SIG-M5 treated with dmso at 0.1 percent for 504 hours (cell line): ENCODE data around the gene LRRC45.

Experiments used
- DNase-seq: peaks from one replicate; lab custom pipeline; 2025; ENCODE audit not compliant: unreplicated experiment; lab: John Stamatoyannopoulos, UW

Gene LRRC45

DNA sequence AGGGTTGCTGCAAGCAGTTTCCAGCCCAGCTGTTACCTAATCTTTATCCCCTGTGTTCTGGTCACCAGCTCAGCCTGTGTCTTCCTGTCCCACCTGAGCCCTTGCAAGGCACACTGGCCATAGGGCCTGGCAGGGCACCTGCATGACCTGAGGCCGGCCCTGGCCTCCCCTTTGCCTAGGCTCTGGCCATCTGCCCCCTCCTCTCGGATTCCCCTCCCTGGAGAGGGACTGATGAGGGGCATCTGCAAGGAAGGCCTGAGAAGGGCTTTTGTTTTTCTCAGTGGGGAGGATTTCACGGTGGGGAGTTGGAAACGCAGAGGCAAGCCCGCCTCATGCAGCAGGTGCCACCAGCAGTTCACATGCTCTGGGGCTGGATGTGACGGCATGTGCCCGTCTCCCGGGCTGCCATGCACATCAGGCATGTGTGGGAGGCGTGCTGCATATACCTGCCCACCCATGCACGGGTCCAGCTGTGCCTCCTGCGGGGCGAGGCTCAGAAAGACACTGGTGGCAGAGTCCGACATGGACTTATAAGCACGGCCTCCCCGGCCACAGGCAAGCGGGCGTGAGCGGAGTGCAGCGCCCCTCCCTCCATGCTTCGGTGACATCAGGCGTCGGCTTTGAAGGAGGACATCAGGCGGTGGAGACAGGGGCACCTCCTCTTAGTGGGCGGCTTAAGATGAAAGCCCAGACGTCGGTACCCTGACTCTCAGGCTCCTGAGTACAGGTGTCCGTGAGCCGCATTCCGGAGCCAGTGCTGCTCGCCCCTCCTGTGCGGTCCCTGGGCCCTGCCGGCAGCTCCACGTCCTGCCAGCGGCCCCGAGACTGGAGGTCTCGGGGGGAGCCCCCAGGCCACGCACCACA lies 29.1 kb upstream of the LRRC45 start:
- DNase-seq = no peak

DNA sequence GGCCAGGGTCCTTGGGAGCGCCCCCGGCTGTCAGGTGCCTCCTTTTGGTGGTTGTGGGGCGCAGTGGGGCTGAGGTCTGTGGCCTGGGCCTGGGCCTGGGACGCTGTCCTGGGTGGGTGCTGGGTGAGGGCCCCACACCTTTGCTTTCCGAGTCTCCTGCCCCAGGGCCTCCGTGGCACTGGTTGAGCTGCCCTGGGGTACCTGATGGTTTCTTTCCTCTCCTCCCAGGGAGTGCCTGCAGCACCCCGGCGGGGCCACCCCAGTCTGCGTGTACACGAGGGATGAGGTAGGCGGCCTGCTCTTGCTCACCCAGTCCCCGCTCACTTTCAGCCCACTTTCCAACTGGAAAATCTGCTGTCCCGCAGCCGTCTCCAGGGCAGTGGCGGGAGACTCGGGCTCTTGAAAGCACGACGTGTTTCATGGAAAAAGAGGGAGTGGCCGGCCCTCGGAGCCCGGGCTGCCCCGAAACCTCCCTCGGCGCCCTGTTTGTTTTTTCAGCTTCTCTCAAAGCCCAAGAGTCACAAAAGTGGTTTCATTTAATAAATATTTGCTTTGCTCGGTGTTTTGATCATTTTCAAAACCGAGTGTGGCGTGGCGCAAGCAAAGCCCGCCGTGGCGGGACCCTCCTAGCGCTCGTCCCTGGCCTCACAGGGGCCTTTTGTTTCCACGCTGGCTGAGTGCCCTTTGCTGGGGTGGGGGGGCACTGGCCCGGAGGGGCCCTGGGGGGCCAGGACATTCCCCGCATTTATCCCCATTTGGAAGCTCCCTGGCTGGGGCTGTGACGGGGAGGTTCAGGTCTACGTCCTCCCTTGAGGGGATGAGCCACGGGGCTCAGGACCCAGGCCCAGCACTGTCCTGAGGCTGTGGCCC lies 28.3 kb upstream of the LRRC45 start:
- no peak for DNase-seq

DNA sequence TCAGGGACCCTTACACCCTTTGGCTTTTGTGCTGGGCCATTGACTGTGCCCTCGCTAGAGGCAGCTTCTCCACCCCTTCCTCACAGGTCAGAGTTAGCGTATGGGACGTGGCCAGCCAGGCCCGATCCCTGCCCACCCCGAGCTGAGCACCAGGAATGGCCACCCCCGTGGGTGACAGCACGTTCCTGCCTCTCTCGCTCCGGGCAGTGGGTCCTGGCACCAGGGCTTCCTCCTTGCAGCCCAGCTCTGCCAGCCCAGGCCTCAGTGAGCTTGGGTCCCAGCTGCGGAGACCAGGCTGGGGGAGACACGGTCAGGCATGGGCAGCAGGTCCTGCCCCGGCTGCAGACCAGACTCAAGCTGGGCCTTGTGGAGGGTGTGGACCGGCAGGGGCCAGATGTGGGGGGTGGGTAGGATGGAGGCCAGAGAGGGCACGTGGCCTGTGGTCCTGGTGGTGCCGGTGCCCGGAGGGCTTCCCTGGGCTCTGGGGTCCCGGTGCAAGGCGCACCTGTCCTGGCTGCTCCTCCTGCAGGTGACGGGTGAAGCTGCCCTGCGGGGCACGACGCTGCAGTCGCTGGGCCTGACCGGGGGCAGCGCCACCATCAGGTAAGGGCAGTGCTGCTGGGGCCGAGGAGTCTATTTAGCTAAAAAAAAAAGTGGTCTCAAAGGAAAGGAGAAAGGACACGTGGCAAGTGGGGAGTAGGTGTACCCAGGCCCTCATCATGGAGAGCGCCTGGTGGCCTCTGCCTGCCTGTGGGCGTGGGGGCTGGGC lies 27.5 kb upstream of the LRRC45 start:
- no peak for DNase-seq

DNA sequence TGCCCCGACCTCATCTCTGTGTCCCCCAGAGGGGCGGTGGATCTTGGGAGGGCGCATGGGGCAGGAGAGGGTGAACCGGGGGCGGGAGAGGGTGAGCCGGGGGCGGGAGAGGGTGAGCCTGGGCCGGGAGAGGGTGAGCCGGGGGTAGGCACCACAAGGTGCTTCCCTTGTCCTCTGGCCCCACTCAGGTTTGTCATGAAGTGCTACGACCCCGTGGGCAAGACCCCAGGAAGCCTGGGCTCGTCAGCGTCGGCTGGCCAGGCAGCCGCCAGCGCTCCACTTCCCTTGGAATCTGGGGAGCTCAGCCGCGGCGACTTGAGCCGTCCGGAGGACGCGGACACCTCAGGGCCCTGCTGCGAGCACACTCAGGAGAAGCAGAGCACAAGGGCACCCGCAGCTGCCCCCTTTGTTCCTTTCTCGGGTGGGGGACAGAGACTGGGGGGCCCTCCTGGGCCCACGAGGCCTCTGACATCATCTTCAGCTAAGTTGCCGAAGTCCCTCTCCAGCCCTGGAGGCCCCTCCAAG lies 26.8 kb upstream of the LRRC45 start:
- DNase-seq = no peak

DNA sequence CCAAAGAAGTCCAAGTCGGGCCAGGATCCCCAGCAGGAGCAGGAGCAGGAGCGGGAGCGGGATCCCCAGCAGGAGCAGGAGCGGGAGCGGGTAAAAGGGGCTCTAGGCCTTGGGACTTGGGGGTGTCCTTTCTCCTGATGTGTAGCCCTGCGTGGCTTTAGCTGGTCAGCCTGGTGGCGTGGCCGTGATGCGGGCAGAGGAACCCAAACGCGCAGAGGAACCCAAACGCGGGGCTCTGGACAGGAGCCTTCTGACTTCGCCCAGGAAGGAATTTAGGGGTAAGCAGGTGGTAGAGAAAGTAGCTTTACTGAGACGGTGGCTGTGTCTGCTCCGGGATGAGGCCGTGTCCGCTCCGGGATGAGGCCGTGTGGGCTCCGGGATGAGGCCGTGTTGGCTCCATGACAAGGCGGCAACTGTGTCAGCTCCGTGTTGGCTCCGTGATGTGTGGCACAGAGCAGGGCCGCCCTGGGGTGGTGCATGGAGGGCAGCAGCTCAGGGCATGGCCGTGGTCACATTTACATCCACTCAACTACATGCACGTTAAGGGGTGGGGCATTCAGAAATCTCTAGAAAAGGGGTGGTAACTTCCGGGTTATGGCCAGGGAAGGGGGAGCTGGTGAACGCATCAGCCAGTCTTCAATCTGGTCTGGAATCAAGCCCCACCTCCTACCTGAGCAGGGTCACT lies 26.2 kb upstream of the LRRC45 start:
- no peak for DNase-seq

DNA sequence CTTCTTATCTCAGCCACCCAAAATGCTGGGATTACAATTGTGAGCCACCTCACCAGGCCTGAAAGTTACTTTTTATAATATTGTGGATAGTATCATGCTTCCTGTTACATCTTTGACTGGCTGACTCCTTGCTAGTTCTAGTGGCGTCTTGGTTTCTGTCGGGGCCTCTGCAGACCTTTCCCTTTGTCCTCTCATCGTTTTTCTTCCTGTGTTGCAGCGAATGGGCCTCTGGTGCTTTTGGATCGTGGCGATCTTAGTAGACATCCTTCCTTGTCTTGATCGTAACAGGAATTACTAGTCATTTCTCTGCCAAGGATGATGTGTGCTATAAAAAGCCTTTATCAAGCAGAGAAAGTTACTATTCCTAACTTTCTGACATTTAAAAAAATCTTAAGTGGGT lies 24.9 kb upstream of the LRRC45 start:
- DNase-seq = no peak

DNA sequence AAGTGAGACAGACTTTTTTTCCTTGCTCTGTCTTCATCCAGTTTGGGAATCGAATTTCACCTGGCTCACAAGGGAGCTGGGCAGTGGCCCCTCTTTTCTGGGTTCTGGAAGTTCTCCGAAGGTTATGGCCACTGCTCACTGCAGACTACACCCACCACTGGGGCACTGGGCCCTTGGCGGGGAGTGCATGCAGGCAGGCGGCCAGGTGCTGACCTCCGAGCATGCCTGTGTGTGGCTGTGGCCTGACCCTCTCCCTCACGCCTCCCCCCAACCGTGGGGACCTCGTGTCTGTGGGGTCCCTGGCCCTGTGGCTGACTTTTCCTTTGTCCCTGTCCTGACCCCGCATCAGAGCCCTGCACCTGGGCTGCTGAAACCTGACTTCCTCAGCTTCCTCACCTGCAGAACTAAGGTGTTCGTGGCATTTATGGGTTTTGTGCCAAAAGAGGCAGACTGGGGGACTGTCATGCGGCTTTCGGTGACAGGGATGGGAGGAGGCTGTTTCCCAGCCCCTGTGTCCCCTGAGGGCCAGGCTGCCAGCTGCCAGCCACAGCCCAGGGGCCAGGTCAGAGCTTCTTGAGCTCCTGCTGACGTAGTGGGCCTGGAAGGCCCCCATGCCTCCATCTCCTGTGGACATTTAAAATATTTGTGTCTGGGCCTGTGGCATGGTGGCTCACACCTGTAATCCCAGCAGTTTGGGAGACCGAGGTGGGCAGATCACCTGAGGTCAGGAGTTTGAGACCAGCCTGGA lies 24.2 kb upstream of the LRRC45 start:
- no peak for DNase-seq

DNA sequence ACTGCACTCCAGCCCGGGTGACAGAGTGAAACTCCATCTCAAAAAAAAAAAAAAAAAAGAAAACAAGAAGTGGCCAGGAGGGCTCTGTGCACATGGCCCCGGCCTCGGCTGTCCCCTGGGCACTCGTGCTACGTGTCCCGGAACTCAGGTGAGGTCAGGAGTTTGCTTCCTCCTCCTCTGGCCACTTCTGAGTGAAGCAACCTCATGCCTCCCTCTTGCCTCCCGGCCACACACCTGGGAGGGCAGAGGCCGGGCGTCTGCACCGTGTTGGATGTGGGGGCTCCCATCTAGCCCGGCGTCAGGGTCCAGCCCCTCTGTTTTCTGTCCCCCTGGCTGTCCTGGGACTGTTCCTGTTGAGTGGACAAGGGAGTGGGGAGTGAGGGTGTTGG lies 23.5 kb upstream of the LRRC45 start:
- DNase-seq = no peak

DNA sequence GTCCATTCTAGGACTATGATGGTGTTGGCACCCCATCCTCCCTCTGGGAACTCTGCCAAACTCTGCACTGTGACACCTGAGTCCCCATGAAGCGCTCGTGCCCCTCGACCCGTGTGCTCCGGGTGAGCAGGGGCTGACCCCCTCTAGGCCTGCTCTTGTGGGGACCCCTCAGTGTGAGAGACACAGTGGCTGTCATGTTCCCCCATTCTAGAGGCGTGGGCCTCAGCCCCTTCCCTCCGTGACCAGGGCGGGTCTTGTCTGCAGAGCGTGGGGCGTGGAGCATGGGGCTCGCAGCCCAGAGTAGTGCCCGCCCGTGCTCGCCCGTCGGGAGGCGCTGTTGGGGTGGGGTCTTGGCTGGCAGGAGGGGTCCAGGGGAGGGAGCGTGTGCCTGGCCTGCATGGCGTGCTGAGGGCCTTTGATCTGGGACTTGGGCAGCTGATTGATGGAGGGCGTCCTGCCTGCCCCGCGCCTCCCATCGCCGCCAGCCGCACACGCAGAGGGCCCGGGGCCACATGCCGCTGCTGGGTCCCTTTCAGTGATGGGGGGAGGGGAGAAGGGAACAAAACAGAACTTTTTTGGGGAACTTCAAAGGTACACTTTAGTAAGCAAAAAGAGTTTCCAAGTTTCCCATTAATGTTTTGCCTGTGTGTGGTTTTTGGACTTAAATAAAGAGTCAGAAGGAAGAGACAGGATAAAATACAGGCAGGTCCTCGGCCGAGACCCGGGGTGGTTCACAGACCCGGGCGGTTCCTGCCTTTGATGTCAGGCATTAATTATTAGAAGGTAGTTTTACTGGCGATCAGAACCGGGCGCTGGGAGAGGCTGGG lies 22.9 kb upstream of the LRRC45 start:
- no peak for DNase-seq

DNA sequence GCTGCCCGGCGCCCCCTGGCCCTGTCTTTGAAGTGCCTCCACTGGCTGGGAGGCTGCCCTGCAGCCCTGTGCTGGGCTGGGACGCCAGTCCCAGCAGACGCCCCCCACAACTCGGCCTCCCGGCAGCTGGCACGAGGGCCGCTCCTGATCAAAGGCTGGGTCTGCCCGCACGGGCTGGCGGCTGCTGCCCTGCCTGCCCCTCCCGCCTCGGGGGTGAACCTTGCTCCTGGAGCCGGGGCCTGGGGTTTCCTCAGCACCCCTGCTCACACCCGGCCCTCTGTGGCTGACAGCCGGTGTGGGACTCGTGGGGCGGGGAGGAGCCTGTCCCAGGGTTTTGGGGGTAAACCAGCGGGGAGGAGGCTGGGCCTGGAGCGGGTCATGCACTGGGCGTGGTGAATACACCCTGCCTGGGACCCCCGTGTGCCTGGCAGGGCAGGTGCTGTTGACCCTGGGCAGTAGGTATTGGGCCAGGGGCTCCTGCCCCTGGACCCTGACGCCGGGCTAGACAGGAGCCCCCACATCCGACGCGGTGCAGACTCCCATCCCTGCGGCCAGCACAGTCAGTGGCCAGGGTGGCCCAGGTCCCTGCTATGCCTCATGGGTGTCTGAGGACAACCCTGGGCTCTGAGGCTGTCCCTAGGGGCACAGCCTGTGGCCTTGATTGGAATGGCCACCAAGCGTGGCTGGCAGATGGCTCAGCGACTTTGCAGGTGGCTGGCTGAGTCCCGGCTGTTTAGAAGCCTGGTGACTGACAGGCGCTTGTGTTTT lies 22.1 kb upstream of the LRRC45 start:
- no peak for DNase-seq

DNA sequence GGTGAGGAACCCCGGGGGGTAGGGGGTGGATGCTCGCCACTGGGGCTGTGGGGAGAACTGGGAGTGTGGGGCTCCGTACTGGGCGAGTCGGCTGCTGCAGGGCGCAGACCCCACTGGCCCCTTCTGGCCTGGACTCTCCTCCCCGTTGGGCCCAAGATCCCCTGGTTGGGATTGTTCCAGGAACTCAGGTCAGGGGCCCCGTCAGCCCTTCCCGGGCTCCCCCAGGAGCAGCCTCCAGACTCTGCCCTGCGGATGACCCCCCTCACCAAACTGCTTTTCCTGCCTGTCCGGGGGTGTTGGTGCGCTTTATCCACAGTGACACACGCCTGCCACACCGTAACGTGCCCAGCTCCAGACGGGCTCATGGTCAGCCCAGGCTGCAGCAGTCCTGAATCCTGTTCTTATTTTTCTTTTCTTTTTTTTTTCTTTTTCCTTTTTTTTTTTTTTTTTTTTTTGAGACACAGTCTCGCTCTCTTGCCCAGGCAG lies 21.5 kb upstream of the LRRC45 start:
- no peak for DNase-seq

DNA sequence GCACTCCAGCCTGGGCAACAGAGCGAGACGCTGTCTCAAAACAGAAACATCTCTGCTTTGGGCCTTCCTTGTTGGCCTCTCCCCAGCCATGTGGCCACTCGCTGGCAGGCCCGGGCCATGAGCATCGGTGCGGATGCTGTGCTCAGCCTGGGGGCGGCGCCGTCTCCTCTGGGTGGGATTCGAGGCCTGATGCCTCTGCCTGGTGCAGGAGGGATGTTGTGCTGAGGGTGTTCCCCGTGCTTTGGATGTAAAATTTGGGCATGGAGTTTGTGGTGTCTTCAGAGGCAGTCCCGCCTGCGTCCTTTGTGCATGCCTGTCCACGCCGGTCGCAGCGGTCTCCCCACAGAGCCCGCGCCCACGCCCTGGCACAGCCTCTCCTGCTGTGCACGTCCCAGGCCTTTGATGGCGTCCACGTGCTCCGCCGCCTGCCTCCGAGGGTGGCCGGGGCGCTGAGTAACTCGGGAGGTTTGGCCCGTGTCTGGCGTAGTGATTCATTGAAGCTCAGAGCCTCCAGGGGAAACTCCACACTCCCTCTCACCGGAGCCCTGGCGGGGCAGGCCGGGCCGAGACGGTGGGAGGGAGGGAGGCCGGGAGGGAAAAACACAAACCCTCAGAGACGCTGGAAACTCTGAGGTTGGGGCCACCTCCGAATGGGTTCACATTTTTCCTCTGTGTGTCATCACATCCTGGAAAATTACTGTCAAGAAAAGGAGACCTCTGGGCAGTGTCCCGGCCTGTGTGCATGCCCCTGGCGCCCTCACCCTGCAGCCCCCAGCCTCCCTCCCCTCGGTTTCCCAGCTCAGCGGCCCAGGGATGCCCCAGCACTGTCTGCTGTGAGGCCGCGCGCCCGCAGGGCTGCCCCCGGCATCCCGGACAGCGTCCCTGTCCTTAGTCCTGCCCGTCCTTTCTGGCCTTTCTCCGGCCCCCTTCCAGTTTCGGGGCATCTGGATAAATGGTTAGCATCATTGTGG lies 19.4 kb upstream of the LRRC45 start:
- DNase-seq = no peak

DNA sequence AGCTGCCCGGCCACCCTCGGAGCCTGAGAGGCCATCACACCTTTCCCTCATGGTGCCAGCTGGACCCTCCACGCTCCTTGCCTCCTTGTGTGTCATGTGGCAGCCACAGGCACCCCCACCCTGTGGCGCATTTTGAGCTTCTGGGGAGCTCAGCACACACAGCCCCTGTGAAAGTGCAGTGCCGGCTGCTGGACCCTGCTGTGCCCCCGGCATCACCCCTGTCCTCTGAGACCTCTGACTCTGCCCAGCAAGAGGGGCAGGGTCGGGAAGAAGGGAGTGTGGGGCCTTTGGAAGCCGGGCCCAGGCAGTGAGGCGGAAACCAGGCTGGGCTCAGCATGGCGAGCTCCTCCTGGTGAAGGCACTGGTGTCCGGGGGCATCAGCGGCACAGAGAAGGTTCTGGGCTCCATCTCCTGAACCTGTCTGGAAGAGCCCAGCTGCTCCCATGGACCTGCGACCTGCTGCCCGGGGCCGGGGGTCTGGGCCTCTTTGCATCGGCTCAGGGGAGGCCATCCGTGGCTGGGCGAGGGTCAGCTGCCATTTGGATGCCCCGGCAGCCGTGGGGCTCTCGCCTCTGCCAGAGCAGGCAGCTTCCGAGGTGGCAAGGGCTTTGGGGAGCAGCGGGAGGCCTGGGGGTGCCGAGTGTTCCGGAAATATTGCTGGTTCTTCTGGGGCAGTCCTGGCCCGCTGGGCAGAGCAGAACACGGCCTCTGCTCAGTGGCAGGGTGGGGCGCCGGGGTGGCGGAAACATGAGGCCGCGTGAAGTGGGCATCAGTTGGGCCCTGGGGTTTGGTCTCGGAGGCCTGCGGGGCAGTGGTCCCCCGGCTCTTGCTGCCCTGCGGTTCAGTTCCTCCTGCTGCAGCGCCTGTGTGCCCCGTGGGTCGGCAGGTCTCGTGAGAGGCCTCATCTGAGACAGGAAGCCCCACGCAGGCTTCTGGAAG lies 18.3 kb upstream of the LRRC45 start:
- DNase-seq = no peak

DNA sequence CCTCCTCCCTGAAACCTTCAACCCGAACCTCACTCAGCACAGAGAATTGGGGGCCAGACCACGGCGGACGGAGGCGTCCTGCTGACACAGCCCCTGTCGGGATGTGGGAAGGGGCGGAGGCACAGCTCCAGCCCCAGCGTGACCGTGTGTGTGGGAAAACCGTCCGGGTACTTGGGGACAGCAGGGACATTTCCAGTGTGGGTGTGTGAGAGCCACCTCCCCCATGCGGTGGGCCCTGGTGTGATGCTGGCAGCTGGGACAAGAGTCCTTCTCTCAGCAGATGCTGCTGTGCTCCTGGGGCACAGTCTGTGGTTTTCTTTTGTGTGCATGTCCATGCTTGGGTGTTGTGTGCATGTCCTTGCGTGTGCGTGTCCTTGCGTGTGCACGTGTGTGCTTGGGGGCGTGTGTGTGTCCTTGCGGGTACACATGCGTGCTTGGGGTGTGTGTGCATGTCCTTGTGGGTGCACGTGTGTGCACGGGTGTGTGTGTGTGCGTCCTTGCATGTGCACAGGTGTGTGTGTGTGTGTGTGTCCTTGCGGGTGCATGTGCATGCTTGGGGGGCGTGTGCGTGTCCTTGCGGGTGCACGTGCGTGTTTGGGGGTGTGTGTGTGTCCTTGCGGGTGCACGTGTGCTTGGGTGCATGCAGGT lies 17.3 kb upstream of the LRRC45 start:
- no peak for DNase-seq

DNA sequence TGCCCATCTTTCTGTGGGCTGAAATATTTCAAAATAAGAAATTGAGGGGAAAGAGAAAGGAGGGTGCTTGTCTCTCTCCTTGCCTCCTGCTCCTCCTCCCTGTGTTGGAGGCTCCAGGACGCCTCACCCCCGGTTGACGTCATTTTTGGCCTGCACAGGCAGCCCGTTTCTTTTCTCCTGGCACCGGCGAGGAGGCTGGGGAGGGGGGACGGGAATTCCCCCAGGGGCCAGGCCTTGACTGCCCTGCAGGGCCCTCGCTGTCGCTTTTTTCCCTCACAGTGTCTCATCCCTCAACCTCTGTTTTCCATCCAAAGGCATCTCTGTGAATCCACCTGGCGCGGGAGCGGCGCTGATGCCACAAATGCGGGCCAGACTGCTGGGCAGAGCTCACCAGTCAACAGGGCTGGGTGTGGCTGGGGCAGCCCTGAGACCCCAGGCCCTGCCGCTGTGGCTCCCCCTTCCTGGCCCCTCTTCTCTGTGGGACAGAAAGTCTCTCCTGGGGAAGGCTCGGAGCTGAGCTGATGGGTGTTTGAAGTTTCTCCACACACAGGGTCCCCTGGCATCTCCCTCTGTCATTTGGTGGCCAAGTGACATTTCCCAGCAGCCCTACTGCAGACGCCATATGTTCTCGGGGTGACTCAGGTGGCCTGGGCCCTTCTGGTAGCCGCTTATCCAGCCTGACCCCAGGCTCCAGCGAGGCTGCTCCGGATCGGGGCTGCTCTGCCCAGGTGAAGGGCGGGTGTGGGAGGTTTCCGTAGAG lies 16.5 kb upstream of the LRRC45 start:
- no peak for DNase-seq
